Tibial nerve (tissue), 4 donors: Measurements from ENCODE around the gene ARIH2.

Experiments used
- CTCF ChIP-seq, 5 experiments: fragments of 200-600 bp in 3 of 5; fragments of 450-650 bp in 2 of 5; sonication (generic) in 3 of 5; IDR thresholded peaks; one replicate each; pipeline ENCODE4 v1.5.1; 2016 to 2019; ENCODE audit warnings: antibody characterized with exemption in 5 of 5, mild to moderate bottlenecking in 3 of 5, moderate library complexity in 2 of 5
- EP300 ChIP-seq, 2 donors: sonication (generic); formaldehyde crosslinking; IDR thresholded peaks; one replicate each; pipeline ENCODE4 v1.6.1; 2017; ENCODE audit warnings: antibody characterized with exemption in 2 of 2, mild to moderate bottlenecking in 1 of 2
- POLR2A ChIP-seq, 2 donors: fragments of 450-650 bp; IDR thresholded peaks; one replicate each; pipeline ENCODE4 v1.6.1; 2017; ENCODE audit warnings: antibody characterized with exemption in 2 of 2, mild to moderate bottlenecking in 2 of 2, moderate library complexity in 2 of 2

GRCh38 chr3:48927928-48928327 lies 9.3 kb downstream of the ARIH2 start:
- no peak for TF ChIP-seq CTCF (IDR thresholded peaks at IDR 0.05)
- no peak for TF ChIP-seq POLR2A (IDR thresholded peaks at IDR 0.05)
- no peak for TF ChIP-seq EP300 (IDR thresholded peaks at IDR 0.05)
